H1 (cell line): ENCODE results near the gene PLK4. TPM values are rescaled to one million over a fixed set of nuclear protein-coding genes. Genes with fewer than 3 reads are reported as not detected.

Source experiments
- CTCF ChIA-PET: fragments of 300-600 bp; sonication (Branson Sonifier 250); formaldehyde crosslinking; loops from one replicate; lab custom pipeline; 2021; ENCODE audit not compliant: partially characterized antibody; lab: Charles Lee
- POLR2A ChIA-PET: fragments of 300-600 bp; sonication (Branson Sonifier 250); formaldehyde crosslinking; loops from one replicate; lab custom pipeline; 2021; ENCODE audit warnings: inconsistent platforms; ENCODE audit not compliant: partially characterized antibody; lab: Charles Lee
- DNase-seq, 2 experiments: peaks; one replicate each; pipeline versions ENCODE4 v3.0.0 to v3.0.0-alpha.2; 2010 to 2022; ENCODE audit warnings: low spot score in 2 of 2, low read depth in 1 of 2, mixed read lengths in 1 of 2
- FAIRE-seq: peaks from 2 replicates; lab custom pipeline; 2011; peaks lifted over from hg19 to GRCh38; lab: Jason Lieb, UNC
- H2AFZ ChIP-seq: 2 replicates; pipeline ENCODE4 v1.8.1; 2012; ENCODE audit warnings: low read length, inconsistent platforms
- H2AK5ac ChIP-seq: 2 replicates; pipeline ENCODE4 v1.6.1; 2013; ENCODE audit warnings: low read depth, low read length
- H2BK120ac ChIP-seq: replicated peaks from 2 replicates; pipeline ENCODE3; 2013; ENCODE audit warnings: low read depth, low read length, inconsistent platforms
- H2BK12ac ChIP-seq: 2 replicates; pipeline ENCODE4 v1.6.1; 2013; ENCODE audit warnings: low read depth, low read length
- H2BK15ac ChIP-seq: 2 replicates; pipeline ENCODE4 v1.6.1; 2013; ENCODE audit warnings: low read length
- H2BK20ac ChIP-seq: 2 replicates; pipeline ENCODE4 v1.6.1; 2013; ENCODE audit warnings: low read length
- H2BK5ac ChIP-seq: 2 replicates; pipeline ENCODE4 v1.6.1; 2013; ENCODE audit warnings: low read depth, low read length
- H3K14ac ChIP-seq: 2 replicates; pipeline ENCODE4 v1.6.1; 2013; ENCODE audit warnings: inconsistent platforms; ENCODE audit not compliant: insufficient read length
- H3K18ac ChIP-seq: 2 replicates; pipeline ENCODE4 v1.6.1; 2013; ENCODE audit warnings: low read length; ENCODE audit errors: extremely low read depth
- H3K23ac ChIP-seq: 2 replicates; pipeline ENCODE4 v1.6.1; 2013; ENCODE audit warnings: inconsistent platforms; ENCODE audit not compliant: insufficient read length
- H3K23me2 ChIP-seq: 2 replicates; pipeline ENCODE4 v1.6.1; 2013; ENCODE audit warnings: low read depth, low read length
- H3K27ac ChIP-seq: 2 replicates; pipeline ENCODE4 v1.6.1; 2011; ENCODE audit warnings: low read depth, low read length, inconsistent platforms
- H3K27me3 ChIP-seq, 4 experiments: replicated peaks in 1 of 4; 1 replicate in 1 of 4; 2 replicates in 3 of 4; pipeline versions ENCODE4 v1.6.1 to v1.8.1; 2011 to 2013; ENCODE audit warnings: low read length in 3 of 4, mild to moderate bottlenecking in 3 of 4, inconsistent platforms in 2 of 4, mixed read lengths in 2 of 4, moderate library complexity in 1 of 4; ENCODE audit not compliant: control insufficient read depth in 3 of 4, insufficient read depth in 3 of 4; ENCODE audit errors: extremely low read depth in 1 of 4
- H3K36me3 ChIP-seq, 4 experiments: 2 replicates each; pipeline versions ENCODE4 v1.6.1 to v1.8.1; 2011 to 2013; ENCODE audit warnings: mild to moderate bottlenecking in 4 of 4, low read length in 3 of 4, moderate library complexity in 2 of 4, control low read depth in 1 of 4, inconsistent platforms in 1 of 4; ENCODE audit not compliant: insufficient read depth in 4 of 4, control insufficient read depth in 2 of 4
- H3K4ac ChIP-seq: replicated peaks from 2 replicates; pipeline ENCODE3; 2013; ENCODE audit warnings: low read length, low read depth, mixed read lengths, inconsistent platforms; ENCODE audit not compliant: insufficient read length
- H3K4me1 ChIP-seq, 4 experiments: replicated peaks in 1 of 4; 1 replicate in 1 of 4; 2 replicates in 3 of 4; pipeline versions ENCODE4 v1.6.1 to v1.8.1; 2011 to 2013; ENCODE audit warnings: low read length in 3 of 4, inconsistent platforms in 2 of 4, mixed read lengths in 1 of 4; ENCODE audit not compliant: insufficient read depth in 4 of 4, control insufficient read depth in 3 of 4
- H3K4me2 ChIP-seq, 2 experiments: 2 replicates each; pipeline versions ENCODE4 v1.6.1 to v1.8.1; 2011 to 2013; ENCODE audit warnings: low read depth in 2 of 2, low read length in 2 of 2, control low read depth in 1 of 2, inconsistent platforms in 1 of 2, mild to moderate bottlenecking in 1 of 2; ENCODE audit not compliant: insufficient read depth in 1 of 2
- H3K4me3 ChIP-seq, 4 experiments: fragments of 200-600, 300-600 bp in 1 of 4; sonication (generic), shearing (Covaris generic), sonication (Bioruptor Twin) in 1 of 4; 2 replicates each; pipeline versions ENCODE4 v1.5.1 to v1.8.1; 2011 to 2016; ENCODE audit warnings: low read length in 4 of 4, low read depth in 3 of 4, control low read depth in 2 of 4, inconsistent platforms in 2 of 4, mild to moderate bottlenecking in 2 of 4, mixed read lengths in 1 of 4, moderate library complexity in 1 of 4; ENCODE audit not compliant: insufficient read depth in 2 of 4; ENCODE audit errors: extremely low read depth in 1 of 4
- H3K56ac ChIP-seq: replicated peaks from 2 replicates; pipeline ENCODE3; 2013; ENCODE audit warnings: low read depth, mild to moderate bottlenecking, mixed read lengths, low read length, inconsistent platforms; ENCODE audit not compliant: insufficient read length
- H3K79me1 ChIP-seq: 2 replicates; pipeline ENCODE4 v1.6.1; 2013; ENCODE audit warnings: low read depth, low read length, control low read depth
- H3K79me2 ChIP-seq, 2 experiments: 2 replicates each; pipeline versions ENCODE4 v1.6.1 to v1.8.1; 2012 to 2013; ENCODE audit warnings: low read length in 2 of 2, mild to moderate bottlenecking in 2 of 2, inconsistent platforms in 1 of 2; ENCODE audit not compliant: insufficient read depth in 2 of 2, control insufficient read depth in 1 of 2
- H3K9ac ChIP-seq, 4 experiments: replicated peaks in 1 of 4; 1 replicate in 1 of 4; 2 replicates in 3 of 4; pipeline versions ENCODE4 v1.6.1 to v1.8.1; 2011 to 2013; ENCODE audit warnings: low read depth in 3 of 4, low read length in 3 of 4, control low read depth in 2 of 4, mild to moderate bottlenecking in 2 of 4, moderate library complexity in 2 of 4, inconsistent platforms in 1 of 4; ENCODE audit errors: extremely low read depth in 1 of 4
- H3K9me3 ChIP-seq, 2 experiments: 2 replicates each; pipeline versions ENCODE4 v1.6.1 to v1.8.1; 2012 to 2013; ENCODE audit warnings: mild to moderate bottlenecking in 2 of 2, moderate library complexity in 2 of 2, control low read depth in 1 of 2, inconsistent platforms in 1 of 2, low read depth in 1 of 2, low read length in 1 of 2, mixed read lengths in 1 of 2; ENCODE audit not compliant: insufficient read depth in 2 of 2
- H4K20me1 ChIP-seq, 2 experiments: replicated peaks in 1 of 2; 2 replicates each; pipeline versions ENCODE3 to v1.8.1; 2011 to 2013; ENCODE audit warnings: inconsistent platforms in 2 of 2, low read length in 2 of 2, mild to moderate bottlenecking in 1 of 2; ENCODE audit not compliant: insufficient read depth in 2 of 2, control insufficient read depth in 1 of 2
- H4K5ac ChIP-seq: 2 replicates; pipeline ENCODE4 v1.6.1; 2013; ENCODE audit warnings: low read length, low read depth, mixed read lengths, inconsistent platforms; ENCODE audit not compliant: insufficient read length
- H4K8ac ChIP-seq: 2 replicates; pipeline ENCODE4 v1.8.0; 2013; ENCODE audit warnings: mild to moderate bottlenecking, moderate library complexity, low read length, inconsistent platforms; ENCODE audit not compliant: insufficient read depth; ENCODE audit errors: extremely low read depth
- H4K91ac ChIP-seq: replicated peaks from 2 replicates; pipeline ENCODE3; 2013; ENCODE audit warnings: low read length, mixed read lengths, inconsistent platforms; ENCODE audit not compliant: insufficient read length
- NANOG ChIP-seq: IDR thresholded peaks from 2 replicates; pipeline ENCODE4 v1.6.1; 2011; ENCODE audit warnings: low read length, low read depth, mild to moderate bottlenecking, inconsistent platforms; ENCODE audit not compliant: insufficient read depth, poor library complexity, severe bottlenecking
- SIN3A ChIP-seq, 2 experiments: IDR thresholded peaks in 1 of 2; conservative IDR thresholded peaks in 1 of 2; 2 replicates each; pipeline ENCODE4 v1.6.1; 2011 to 2012; ENCODE audit warnings: low read length in 2 of 2, improper control_type of control experiment in 1 of 2, low read depth in 1 of 2, mild to moderate bottlenecking in 1 of 2
- WGBS, 2 experiments: shearing (Covaris generic) in 1 of 2; methylation state at CpG; one replicate each; pipeline versions ENCODE4 v1.1.6 to v1.1.7; 2013 to 2015; ENCODE audit warnings: low lambda C conversion rate in 2 of 2, mixed read lengths in 2 of 2, inconsistent platforms in 1 of 2, low coverage in 1 of 2, missing lambda C conversion rate in 1 of 2; ENCODE audit not compliant: insufficient replicate concordance in 2 of 2, insufficient coverage in 1 of 2, insufficient read length in 1 of 2; ENCODE audit errors: extremely low coverage in 1 of 2, missing lambda C conversion rate in 1 of 2; 5-methylcytosine and 5-hydroxymethylcytosine counted together
- polyA plus RNA-seq, 7 experiments: library from polyadenylated mRNA; depleted of rRNA in 3 of 7; stranded (reverse) in 5 of 7; unstranded in 2 of 7; fragments of >200 nt in 5 of 7; fragments of 200-250 nt in 2 of 7; gene quantifications; 1 replicate in 5 of 7; 2 replicates in 1 of 7; 4 replicates in 1 of 7; pipeline versions ENCODE4 v1.2.1 to v1.2.3, GENCODE V29; 2011 to 2013; ENCODE audit warnings: missing spikeins in 2 of 7, mixed read lengths in 2 of 7
- total RNA-seq: library from RNA; stranded (reverse); fragmentation: NEBNext Ultra II Directional; extraction: Animal tissue kit (Norgen Biotek cat#: 25700); gene quantifications from 2 replicates; pipeline ENCODE4 v1.2.1, GENCODE V29; 2021

Gene PLK4
- total and polyA plus RNA-seq, 2 of the 8 experiments (the other 6 are each of a cell fraction or from before 2014, with no cell fraction given), result 23.3 to 35.2 TPM

DNA sequence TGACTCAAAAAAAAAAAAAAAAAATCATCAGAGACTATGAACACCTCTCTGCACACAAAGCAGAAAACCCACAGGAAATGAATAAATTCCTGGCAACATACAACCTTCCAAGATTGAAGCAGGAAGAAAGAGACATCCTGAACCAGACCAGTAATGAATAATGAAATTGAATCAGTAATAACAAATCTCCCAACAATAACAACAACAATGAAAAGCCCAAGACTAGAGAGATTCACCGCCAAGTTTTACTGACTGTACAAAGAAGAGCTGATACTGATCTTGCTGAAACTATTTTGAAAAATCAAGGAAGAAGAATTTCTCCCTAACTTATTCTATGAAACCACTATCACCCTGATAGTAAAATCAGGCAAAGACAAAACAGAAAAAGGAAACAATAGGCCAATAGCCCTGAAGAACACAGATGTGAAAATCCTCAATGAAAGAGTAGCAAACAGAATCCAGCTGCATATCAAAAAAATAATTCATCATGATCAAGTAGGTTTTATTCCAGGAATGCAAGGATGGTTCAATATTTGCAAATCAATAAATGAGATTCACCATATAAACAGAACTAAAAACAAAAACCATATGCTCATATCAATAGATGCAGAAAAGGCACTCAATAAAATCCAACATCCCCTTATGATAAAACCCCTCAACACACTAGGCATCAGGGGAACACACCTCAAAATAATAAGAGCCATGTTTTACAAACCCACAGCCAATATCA is 31.0 kb upstream of the PLK4 start:
- no peak for TF ChIP-seq NANOG
- TF ChIP-seq SIN3A (conservative IDR thresholded peaks at IDR 0.05 in 1 of 2, IDR thresholded peaks at IDR 0.05 in 1 of 2; ENCODE audit: low read depth in 1 of 2, low read length in 2 of 2), result no peak
- Histone ChIP-seq H3K14ac (no peak overlapping the region), H3K56ac (no peak overlapping the region), H2AK5ac (no peak overlapping the region), H2BK5ac (no peak overlapping the region), H2BK120ac (no peak overlapping the region), H2AFZ (no peak overlapping the region), H3K27me3 (no peaks in the 10 kb centered on the region), H3K23ac (no peak overlapping the region), H4K5ac (no peak overlapping the region), H3K4me2 (no peak overlapping the region), H4K91ac (no peak overlapping the region), H3K4me3 (no peak overlapping the region), H3K18ac (no peak overlapping the region), H2BK20ac (no peak overlapping the region), H4K20me1 (no peaks in the 10 kb centered on the region), H2BK15ac (no peak overlapping the region), H3K4ac (no peak overlapping the region), H4K8ac (no peak overlapping the region; the same call in 1 of the 2 replicates), H3K9me3 (peaks cover 0 to 8% of the 10 kb centered on the region in 2 experiments; a peak in 1 of 4 replicates), H3K27ac (no peak overlapping the region), H3K9ac (no peak overlapping the region), H3K4me1 (peaks cover 0 to 13% (median 3%) of the 10 kb centered on the region in 4 experiments; a peak in 4 of 7 replicates), H3K79me1 (no peaks in the 10 kb centered on the region), H3K79me2 (peaks cover 0 to 11% of the 10 kb centered on the region in 2 experiments; a peak in 2 of 4 replicates), H3K23me2 (no peaks in the 10 kb centered on the region), H2BK12ac (no peak overlapping the region), H3K36me3 (no peaks in the 10 kb centered on the region)
- ChIA-PET POLR2A (interaction anchor here (0.6 kb wide), 2 partner anchors 32 to 67 kb away, joined by 3 read pairs; no protein-coding TSS in a partner anchor), CTCF (no interaction called here)
- FAIRE-seq, result no peak
- no peak for DNase-seq
- 100% methylated on average over 1 of the region's 1 CpG; no CpG with 5 or more reads in 1 of the 2 experiments for WGBS, 2 experiments
